ENCODE results near the gene GLI1.
"Not testable (repeated sequence)": the region's sequence is repeated elsewhere in the genome, so short reads cannot be mapped to it uniquely, and the experiment has no call there.

GLI1 gene

GRCh38 chr12:57441393-57441792 lies 18.2 kb upstream of the GLI1 start:
- not testable (repeated sequence) for DNase-seq (ENCODE audit: low spot score)

GRCh38 chr12:57441846-57442427 lies 17.6 kb upstream of the GLI1 start:
- no peak for DNase-seq (ENCODE audit: low spot score)

- not testable (repeated sequence) for DNase-seq (ENCODE audit: low spot score)
Observed at GRCh38 chr12:57444337-57444736, 15.2 kb upstream of the GLI1 start.

GRCh38 chr12:57444744-57445143 lies 14.8 kb upstream of the GLI1 start:
- DNase-seq (ENCODE audit: low spot score), result no peak

GRCh38 chr12:57446292-57446960 lies 13.2 kb upstream of the GLI1 start:
- DNase-seq (ENCODE audit: low spot score), result no peak

- DNase-seq (ENCODE audit: low spot score), result no peak
Observed at GRCh38 chr12:57448669-57449068, 10.9 kb upstream of the GLI1 start.

GRCh38 chr12:57449375-57449774 lies 10.2 kb upstream of the GLI1 start:
- no peak for DNase-seq (ENCODE audit: low spot score)

- no peak for DNase-seq (ENCODE audit: low spot score)
Observed at GRCh38 chr12:57450057-57450456, 9.5 kb upstream of the GLI1 start.

- DNase-seq (ENCODE audit: low spot score), result no peak
Observed at GRCh38 chr12:57451233-57451778, 8.3 kb upstream of the GLI1 start.

- no peak for DNase-seq (ENCODE audit: low spot score)
Observed at GRCh38 chr12:57452181-57452936, 7.2 kb upstream of the GLI1 start.

GRCh38 chr12:57452937-57453509 lies 6.6 kb upstream of the GLI1 start:
- DNase-seq (ENCODE audit: low spot score), result peak; percentile 85

- no peak for DNase-seq (ENCODE audit: low spot score)
Observed at GRCh38 chr12:57454213-57454565, 5.4 kb upstream of the GLI1 start.

GRCh38 chr12:57454566-57455373 lies 4.8 kb upstream of the GLI1 start, which contains the start of gene INHBE:
Gene INHBE (plus strand): TSS chr12:57455307. CDS start chr12:57455537, 230 bp downstream.
- peak; percentile 87 for DNase-seq (ENCODE audit: low spot score)

GRCh38 chr12:57455374-57456144 lies 4.0 kb upstream of the GLI1 start:
- no peak for DNase-seq (ENCODE audit: low spot score)

- DNase-seq (ENCODE audit: low spot score), result peak; percentile 81
Observed at GRCh38 chr12:57456145-57456700, 3.4 kb upstream of the GLI1 start.

GRCh38 chr12:57456737-57457490 lies 2.7 kb upstream of the GLI1 start:
- DNase-seq (ENCODE audit: low spot score), result no peak

GRCh38 chr12:57458665-57459054 lies 925 bp upstream of the GLI1 start:
- DNase-seq (ENCODE audit: low spot score), result no peak

GRCh38 chr12:57459055-57459749 lies 383 bp upstream of the GLI1 start:
- peak; percentile 95 for DNase-seq (ENCODE audit: low spot score)

GRCh38 chr12:57460468-57460784 lies 841 bp downstream of the GLI1 start:
- no peak for DNase-seq (ENCODE audit: low spot score)
